GM12878 (cell line): ENCODE measurements around the gene TBCD. TPM values are rescaled to one million over a fixed set of nuclear protein-coding genes. Genes with fewer than 3 reads are reported as not detected.

ENCODE experiments used
- ATAC-seq: fragments of 200-7000 bp; cut with Tn5 transposase; 3 replicates; pipeline ENCODE4 v1.9.1; 2020; ENCODE audit warnings: mild to moderate bottlenecking, moderate library complexity
- BruUV-seq: library from RNA; stranded (reverse); fragments of 400-500 nt; replicated peaks from 2 replicates; lab custom pipeline; 2021; lab: Mats Ljungman, UMichigan
- CTCF ChIA-PET: fragments of 300-600 bp; sonication (Branson Sonifier 250); formaldehyde crosslinking; extraction: SDS; loops from one replicate; lab custom pipeline; 2021; ENCODE audit warnings: inconsistent platforms; lab: Yijun Ruan, JAX
- POLR2A ChIA-PET: fragments of 350-600 bp; formaldehyde crosslinking; extraction: SDS; loops from one replicate; lab custom pipeline; 2021; ENCODE audit warnings: inconsistent platforms; lab: Charles Lee
- RAD21 ChIA-PET: fragments of 300-600 bp; sonication (Branson Sonifier 250); formaldehyde crosslinking; loops from one replicate; lab custom pipeline; 2023; ENCODE audit warnings: antibody characterized with exemption; ENCODE audit not compliant: unreplicated experiment; lab: Charles Lee
- SMC1A ChIA-PET: fragments of 300-600 bp; sonication (Branson Sonifier 250); formaldehyde crosslinking; loops from one replicate; lab custom pipeline; 2023; ENCODE audit not compliant: unreplicated experiment, uncharacterized antibody; lab: Charles Lee
- DNase-seq: peaks from one replicate; pipeline ENCODE4 v3.0.0-alpha.2; 2011; ENCODE audit warnings: low read depth, low spot score
- FAIRE-seq: peaks from 3 replicates; lab custom pipeline; 2011; peaks lifted over from hg19 to GRCh38; lab: Jason Lieb, UNC
- H2AFZ ChIP-seq: 2 replicates; pipeline ENCODE4 v1.6.0; 2011; ENCODE audit warnings: low read depth, low read length, control low read depth; ENCODE audit not compliant: control insufficient read depth
- H3K27ac ChIP-seq: 2 replicates; pipeline ENCODE4 v1.5.1; 2011; ENCODE audit warnings: control low read depth; ENCODE audit not compliant: control insufficient read depth, insufficient read depth
- H3K27me3 ChIP-seq, 2 experiments: replicated peaks in 1 of 2; 2 replicates each; pipeline versions ENCODE4 v1.6.0 to v1.6.1; 2011; ENCODE audit warnings: low read length in 1 of 2; ENCODE audit not compliant: control insufficient read depth in 2 of 2, insufficient read depth in 2 of 2
- H3K36me3 ChIP-seq, 2 experiments: 2 replicates each; pipeline ENCODE4 v1.5.1; 2011; ENCODE audit warnings: low read length in 1 of 2; ENCODE audit not compliant: control insufficient read depth in 2 of 2, insufficient read depth in 2 of 2
- H3K4me1 ChIP-seq: 2 replicates; pipeline ENCODE4 v1.6.1; 2011; ENCODE audit warnings: mild to moderate bottlenecking, low read length, moderate library complexity, mixed read lengths; ENCODE audit not compliant: control insufficient read depth, insufficient read depth
- H3K4me2 ChIP-seq: 2 replicates; pipeline ENCODE4 v1.6.0; 2011; ENCODE audit warnings: control low read depth; ENCODE audit not compliant: control insufficient read depth, insufficient read depth
- H3K4me3 ChIP-seq: fragments of 200-600 bp; sonication (generic); 2 replicates; pipeline ENCODE4 v1.5.1; 2016
- H3K79me2 ChIP-seq: 2 replicates; pipeline ENCODE4 v1.6.0; 2011; ENCODE audit warnings: low read length; ENCODE audit not compliant: control insufficient read depth, insufficient read depth
- H3K9ac ChIP-seq: 2 replicates; pipeline ENCODE4 v1.8.0; 2011; ENCODE audit warnings: low read length, control low read depth, mixed read lengths; ENCODE audit not compliant: control insufficient read depth, insufficient read depth
- H3K9me3 ChIP-seq: replicated peaks from 3 replicates; pipeline ENCODE4 v1.5.1; 2011; ENCODE audit warnings: mild to moderate bottlenecking, low read length; ENCODE audit not compliant: control insufficient read depth, insufficient read depth
- H4K20me1 ChIP-seq: 2 replicates; pipeline ENCODE4 v1.6.0; 2011; ENCODE audit not compliant: control insufficient read depth, insufficient read depth
- BHLHE40 ChIP-seq, 2 experiments: fragments of 450-650 bp in 1 of 2; IDR thresholded peaks; 2 replicates each; pipeline ENCODE4 v1.6.1; 2011 to 2017; ENCODE audit warnings: low read depth in 2 of 2, borderline replicate concordance in 1 of 2, improper control_type of control experiment in 1 of 2, low read length in 1 of 2, mild to moderate bottlenecking in 1 of 2
- BRCA1 ChIP-seq: IDR thresholded peaks from 2 replicates; pipeline ENCODE4 v1.6.1; 2011; ENCODE audit warnings: low read depth, low read length, improper control_type of control experiment
- CHD1 ChIP-seq: IDR thresholded peaks from 2 replicates; pipeline ENCODE4 v1.6.1; 2012; ENCODE audit warnings: low read depth, low read length, improper control_type of control experiment
- CREB1 ChIP-seq: IDR thresholded peaks from 2 replicates; pipeline ENCODE4 v1.6.1; 2012; ENCODE audit warnings: low read depth, mild to moderate bottlenecking, inconsistent platforms
- IRF3 ChIP-seq: fragments of 450-650 bp; IDR thresholded peaks from 2 replicates; pipeline ENCODE4 v1.6.1; 2014; ENCODE audit warnings: mild to moderate bottlenecking
- POLR2AphosphoS5 ChIP-seq: IDR thresholded peaks from 2 replicates; pipeline ENCODE4 v1.6.1; 2011; ENCODE audit warnings: mild to moderate bottlenecking, low read length, inconsistent platforms
- RAD51 ChIP-seq: fragments of 450-650 bp; IDR thresholded peaks from 2 replicates; pipeline ENCODE4 v1.6.1; 2016; ENCODE audit warnings: moderate library complexity, mild to moderate bottlenecking, inconsistent platforms
- RCOR1 ChIP-seq: conservative IDR thresholded peaks from 2 replicates; pipeline ENCODE4 v1.6.1; 2012; ENCODE audit warnings: low read depth, low read length, improper control_type of control experiment
- SREBF1 ChIP-seq: IDR thresholded peaks from 2 replicates; pipeline ENCODE4 v1.6.1; 2012; ENCODE audit warnings: mild to moderate bottlenecking, low read length
- SRF ChIP-seq, 2 experiments: IDR thresholded peaks; 2 replicates each; pipeline ENCODE4 v1.6.1; 2011; ENCODE audit warnings: low read depth in 2 of 2, low read length in 2 of 2, mild to moderate bottlenecking in 1 of 2, moderate library complexity in 1 of 2
- ZNF217 ChIP-seq: fragments of 450-650 bp; IDR thresholded peaks from 2 replicates; pipeline ENCODE4 v1.6.1; 2017; ENCODE audit warnings: antibody characterized with exemption, mild to moderate bottlenecking
- ZNF592 ChIP-seq: fragments of 450-650 bp; IDR thresholded peaks from 2 replicates; pipeline ENCODE4 v1.6.1; 2017; ENCODE audit warnings: mild to moderate bottlenecking, moderate library complexity
- ZSCAN29 ChIP-seq: fragments of 450-650 bp; IDR thresholded peaks from 2 replicates; pipeline ENCODE4 v1.6.1; 2017; ENCODE audit warnings: mild to moderate bottlenecking, moderate library complexity
- WGBS: methylation state at CpG from one replicate; pipeline ENCODE4 v1.1.6; 2016; ENCODE audit warnings: low lambda C conversion rate; ENCODE audit not compliant: insufficient replicate concordance, insufficient coverage; ENCODE audit errors: missing lambda C conversion rate; 5-methylcytosine and 5-hydroxymethylcytosine counted together
- in situ Hi-C: fragments of 300-500 bp; cut with MboI; formaldehyde crosslinking; loops from 9 replicates; pipeline ENCODE4 v1.14.3; 2018; ENCODE audit warnings: mixed read lengths
- intact Hi-C: fragments of 100-400 bp; cut with micrococcal nuclease; formaldehyde crosslinking; loops from one replicate; pipeline ENCODE4 v1.14.2; 2022; ENCODE audit not compliant: unreplicated experiment
- polyA plus RNA-seq, 11 experiments: library from polyadenylated mRNA; depleted of rRNA in 4 of 11; unstranded in 6 of 11; stranded (reverse) in 5 of 11; fragments of >200 nt; fragmentation: Nextera tagmentation in 4 of 11; fragmentation: Illumina TruSeq in 1 of 11; extraction: Ambion mirVana in 4 of 11; extraction: Trizol in 1 of 11; gene quantifications; 1 replicate in 1 of 11; 2 replicates in 10 of 11; pipeline versions ENCODE4 v1.2.1 to v1.2.3, GENCODE V29; 2011 to 2016; ENCODE audit warnings: inconsistent platforms in 2 of 11, missing spikeins in 2 of 11, low read depth in 1 of 11
- total RNA-seq, 4 experiments: library from RNA; depleted of rRNA in 3 of 4; stranded (reverse); fragments of >200 nt in 3 of 4; fragmentation: Illumina TruSeq in 1 of 4; extraction: Trizol in 1 of 4; gene quantifications; 2 replicates each; pipeline versions ENCODE4 v1.2.1 to v1.2.3, GENCODE V29; 2013 to 2021
- TF ChIP-seq, protein P1 (sequence below): fragments of 450-650 bp; IDR thresholded peaks from 2 replicates; pipeline ENCODE4 v1.6.1; 2016; ENCODE audit warnings: mild to moderate bottlenecking, moderate library complexity, borderline replicate concordance
- TF ChIP-seq, protein P2 (sequence below): fragments of 450-650 bp; IDR thresholded peaks from 2 replicates; pipeline ENCODE4 v1.6.1; 2017; ENCODE audit warnings: low read depth, mild to moderate bottlenecking, moderate library complexity

Gene TBCD
- total and polyA plus RNA-seq, 10 of the 15 experiments (the other 5 are each of a cell fraction or from before 2014, with no cell fraction given), result 10.3 to 114 (median 52.4) TPM

GRCh38 chr17:82952019-82952418 lies 200.2 kb downstream of the TBCD start:
- Histone ChIP-seq H3K36me3 (no peaks in the 10 kb centered on the region; a peak in 1 of 4 replicates), H3K27me3 (no peaks in the 10 kb centered on the region; a peak in 1 of 4 replicates), H3K9me3 (peaks cover 6% of the 10 kb centered on the region), H3K4me3 (no peak overlapping the region), H3K27ac (no peak overlapping the region), H3K4me2 (no peak overlapping the region), H3K79me2 (no peaks in the 10 kb centered on the region), H4K20me1 (no peaks in the 10 kb centered on the region), H2AFZ (no peak overlapping the region), H3K9ac (no peak overlapping the region), H3K4me1 (no peaks in the 10 kb centered on the region)
- FAIRE-seq (no peak), DNase-seq (no peak), ATAC-seq (no peak)
- ChIA-PET POLR2A (no interaction called here), SMC1A (no interaction called here), RAD21 (no interaction called here), CTCF (no interaction called here)
- BruUV-seq, result no TSS peak
- in situ Hi-C loops, result no loop called here
- 98% methylated on average over 13 of the region's 13 CpGs for WGBS
- intact Hi-C loops, result no loop called here
- no peak for TF ChIP-seq CREB1
- TF ChIP-seq BHLHE40 (IDR thresholded peaks at IDR 0.05; ENCODE audit: borderline replicate concordance in 1 of 2, low read depth in 2 of 2, low read length in 1 of 2), result no peak
- no peak for TF ChIP-seq SREBF1
- TF ChIP-seq ZNF217, result no peak
- TF ChIP-seq, protein P1, sequence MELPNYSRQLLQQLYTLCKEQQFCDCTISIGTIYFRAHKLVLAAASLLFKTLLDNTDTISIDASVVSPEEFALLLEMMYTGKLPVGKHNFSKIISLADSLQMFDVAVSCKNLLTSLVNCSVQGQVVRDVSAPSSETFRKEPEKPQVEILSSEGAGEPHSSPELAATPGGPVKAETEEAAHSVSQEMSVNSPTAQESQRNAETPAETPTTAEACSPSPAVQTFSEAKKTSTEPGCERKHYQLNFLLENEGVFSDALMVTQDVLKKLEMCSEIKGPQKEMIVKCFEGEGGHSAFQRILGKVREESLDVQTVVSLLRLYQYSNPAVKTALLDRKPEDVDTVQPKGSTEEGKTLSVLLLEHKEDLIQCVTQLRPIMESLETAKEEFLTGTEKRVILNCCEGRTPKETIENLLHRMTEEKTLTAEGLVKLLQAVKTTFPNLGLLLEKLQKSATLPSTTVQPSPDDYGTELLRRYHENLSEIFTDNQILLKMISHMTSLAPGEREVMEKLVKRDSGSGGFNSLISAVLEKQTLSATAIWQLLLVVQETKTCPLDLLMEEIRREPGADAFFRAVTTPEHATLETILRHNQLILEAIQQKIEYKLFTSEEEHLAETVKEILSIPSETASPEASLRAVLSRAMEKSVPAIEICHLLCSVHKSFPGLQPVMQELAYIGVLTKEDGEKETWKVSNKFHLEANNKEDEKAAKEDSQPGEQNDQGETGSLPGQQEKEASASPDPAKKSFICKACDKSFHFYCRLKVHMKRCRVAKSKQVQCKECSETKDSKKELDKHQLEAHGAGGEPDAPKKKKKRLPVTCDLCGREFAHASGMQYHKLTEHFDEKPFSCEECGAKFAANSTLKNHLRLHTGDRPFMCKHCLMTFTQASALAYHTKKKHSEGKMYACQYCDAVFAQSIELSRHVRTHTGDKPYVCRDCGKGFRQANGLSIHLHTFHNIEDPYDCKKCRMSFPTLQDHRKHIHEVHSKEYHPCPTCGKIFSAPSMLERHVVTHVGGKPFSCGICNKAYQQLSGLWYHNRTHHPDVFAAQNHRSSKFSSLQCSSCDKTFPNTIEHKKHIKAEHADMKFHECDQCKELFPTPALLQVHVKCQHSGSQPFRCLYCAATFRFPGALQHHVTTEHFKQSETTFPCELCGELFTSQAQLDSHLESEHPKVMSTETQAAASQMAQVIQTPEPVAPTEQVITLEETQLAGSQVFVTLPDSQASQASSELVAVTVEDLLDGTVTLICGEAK, result no peak
- TF ChIP-seq CHD1, result no peak
- TF ChIP-seq RAD51, result no peak
- no peak for TF ChIP-seq IRF3
- no peak for TF ChIP-seq POLR2AphosphoS5
- no peak for TF ChIP-seq RCOR1
- TF ChIP-seq, protein P2, sequence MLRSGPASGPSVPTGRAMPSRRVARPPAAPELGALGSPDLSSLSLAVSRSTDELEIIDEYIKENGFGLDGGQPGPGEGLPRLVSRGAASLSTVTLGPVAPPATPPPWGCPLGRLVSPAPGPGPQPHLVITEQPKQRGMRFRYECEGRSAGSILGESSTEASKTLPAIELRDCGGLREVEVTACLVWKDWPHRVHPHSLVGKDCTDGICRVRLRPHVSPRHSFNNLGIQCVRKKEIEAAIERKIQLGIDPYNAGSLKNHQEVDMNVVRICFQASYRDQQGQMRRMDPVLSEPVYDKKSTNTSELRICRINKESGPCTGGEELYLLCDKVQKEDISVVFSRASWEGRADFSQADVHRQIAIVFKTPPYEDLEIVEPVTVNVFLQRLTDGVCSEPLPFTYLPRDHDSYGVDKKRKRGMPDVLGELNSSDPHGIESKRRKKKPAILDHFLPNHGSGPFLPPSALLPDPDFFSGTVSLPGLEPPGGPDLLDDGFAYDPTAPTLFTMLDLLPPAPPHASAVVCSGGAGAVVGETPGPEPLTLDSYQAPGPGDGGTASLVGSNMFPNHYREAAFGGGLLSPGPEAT, result no peak
- TF ChIP-seq ZNF592, result no peak
- no peak for TF ChIP-seq ZSCAN29
- TF ChIP-seq SRF (IDR thresholded peaks at IDR 0.05; ENCODE audit: low read depth in 2 of 2, low read length in 2 of 2), result no peak
- no peak for TF ChIP-seq BRCA1
